Keratinocyte (primary cell): ENCODE data around the gene RBM47. TPM values are rescaled to one million over a fixed set of nuclear protein-coding genes. Genes with fewer than 3 reads are reported as not detected.

Source experiments
- DNase-seq: peaks from one replicate; pipeline ENCODE4 v3.0.0-alpha.2; 2011; ENCODE audit warnings: low read depth, missing footprints, low spot score
- FAIRE-seq: peaks from 2 replicates; lab custom pipeline; 2011; peaks lifted over from hg19 to GRCh38; lab: Jason Lieb, UNC
- H2AFZ ChIP-seq: 2 replicates; pipeline ENCODE4 v1.6.0; 2012; ENCODE audit warnings: low read length, control low read depth, inconsistent platforms; ENCODE audit not compliant: control insufficient read depth
- H3K27ac ChIP-seq: 2 replicates; pipeline ENCODE4 v1.5.1; 2011; ENCODE audit warnings: low read length; ENCODE audit not compliant: control insufficient read depth, insufficient read depth
- H3K27me3 ChIP-seq: 3 replicates; pipeline ENCODE4 v1.6.0; 2011; ENCODE audit warnings: low read length; ENCODE audit not compliant: control insufficient read depth, insufficient read depth; ENCODE audit errors: extremely low read depth
- H3K36me3 ChIP-seq, 2 experiments: 2 replicates in 1 of 2; 3 replicates in 1 of 2; pipeline ENCODE4 v1.5.1; 2011; ENCODE audit warnings: low read length in 2 of 2, mild to moderate bottlenecking in 1 of 2; ENCODE audit not compliant: control insufficient read depth in 2 of 2, insufficient read depth in 2 of 2; ENCODE audit errors: extremely low read depth in 1 of 2
- H3K4me1 ChIP-seq: 3 replicates; pipeline ENCODE4 v1.5.1; 2011; ENCODE audit warnings: low read length; ENCODE audit not compliant: control insufficient read depth, insufficient read depth; ENCODE audit errors: extremely low read depth
- H3K4me2 ChIP-seq: 3 replicates; pipeline ENCODE4 v1.6.0; 2011; ENCODE audit warnings: low read depth, low read length; ENCODE audit not compliant: control insufficient read depth, insufficient read depth; ENCODE audit errors: extremely low read depth
- H3K4me3 ChIP-seq, 3 experiments: fragments of 200-600 bp in 1 of 3; sonication (generic) in 1 of 3; 2 replicates in 2 of 3; 3 replicates in 1 of 3; pipeline ENCODE4 v1.5.1; 2011 to 2016; ENCODE audit warnings: low read length in 3 of 3, mild to moderate bottlenecking in 3 of 3, control low read depth in 2 of 3, inconsistent platforms in 1 of 3, low read depth in 1 of 3, mixed read lengths in 1 of 3, mixed run types in 1 of 3, moderate library complexity in 1 of 3; ENCODE audit not compliant: control insufficient read depth in 2 of 3, insufficient read depth in 2 of 3; ENCODE audit errors: extremely low read depth in 1 of 3
- H3K79me2 ChIP-seq: 2 replicates; pipeline ENCODE4 v1.6.0; 2012; ENCODE audit warnings: low read length; ENCODE audit not compliant: control insufficient read depth, insufficient read depth
- H3K9ac ChIP-seq: 3 replicates; pipeline ENCODE4 v1.6.0; 2011; ENCODE audit warnings: low read length; ENCODE audit not compliant: control insufficient read depth, insufficient read depth; ENCODE audit errors: extremely low read depth
- H3K9me1 ChIP-seq: 3 replicates; pipeline ENCODE4 v1.6.0; 2011; ENCODE audit warnings: low read length; ENCODE audit not compliant: control insufficient read depth, insufficient read depth; ENCODE audit errors: extremely low read depth
- H3K9me3 ChIP-seq: 2 replicates; pipeline ENCODE4 v1.5.1; 2012; ENCODE audit warnings: low read depth, low read length; ENCODE audit not compliant: control insufficient read depth
- H4K20me1 ChIP-seq: 3 replicates; pipeline ENCODE4 v1.6.0; 2011; ENCODE audit warnings: low read length; ENCODE audit not compliant: control insufficient read depth, insufficient read depth; ENCODE audit errors: extremely low read depth
- CTCF ChIP-seq, 3 experiments: IDR thresholded peaks in 1 of 3; conservative IDR thresholded peaks in 1 of 3; optimal IDR thresholded peaks in 1 of 3; 2 replicates in 2 of 3; 3 replicates in 1 of 3; pipeline versions ENCODE3 to v1.5.1; 2011; ENCODE audit warnings: low read length in 3 of 3, mild to moderate bottlenecking in 3 of 3, moderate library complexity in 2 of 3, control low read depth in 1 of 3, inconsistent platforms in 1 of 3; ENCODE audit not compliant: insufficient read depth in 2 of 3; ENCODE audit errors: extremely low read depth in 1 of 3
- EZH2 ChIP-seq: IDR thresholded peaks from one replicate; pipeline ENCODE4 v1.6.1; 2012; ENCODE audit warnings: inconsistent platforms, mild to moderate bottlenecking, low read length, moderate library complexity
- dilution Hi-C: fragments of 300-500 bp; cut with MboI; formaldehyde crosslinking; loops from one replicate; pipeline ENCODE4 v1.7.0; 2020; ENCODE audit warnings: low sequenced_read_pairs; ENCODE audit not compliant: extremely low pct_ligation_motif_present
- polyA plus RNA-seq, 5 experiments: library from polyadenylated mRNA; depleted of rRNA in 3 of 5; stranded (reverse) in 3 of 5; stranded (forward) in 1 of 5; unstranded in 1 of 5; fragments of >200 nt; gene quantifications; 1 replicate in 1 of 5; 2 replicates in 3 of 5; 3 replicates in 1 of 5; pipeline versions ENCODE4 v1.2.1 to v1.2.3, GENCODE V29; 2011 to 2012; ENCODE audit warnings: missing spikeins in 2 of 5, low read depth in 1 of 5, low replicate concordance in 1 of 5

Gene RBM47
- polyA plus RNA-seq, 1 donor (not counting 4 experiments of a cell fraction or from before 2014, with no cell fraction given): 6.9 TPM

DNA sequence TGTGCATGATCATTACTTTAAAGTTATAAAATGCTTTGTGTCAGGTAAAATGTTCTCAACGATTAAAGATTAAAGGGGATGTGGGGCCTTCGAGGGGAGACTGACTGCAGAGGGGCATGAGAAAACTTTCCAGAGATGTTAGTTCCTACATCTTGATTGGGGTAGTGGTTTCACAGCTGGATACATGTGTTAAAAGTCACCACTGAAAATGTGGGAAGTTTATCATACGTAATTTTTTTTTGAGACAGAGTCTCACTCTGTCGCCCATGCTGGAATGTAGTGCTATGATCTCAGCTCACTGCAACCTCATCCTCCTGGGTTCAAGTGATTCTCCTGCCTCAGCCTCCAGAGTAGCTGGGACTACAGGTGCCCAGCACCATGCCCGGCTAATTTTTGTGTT lies 79.5 kb downstream of the RBM47 start:
- H2AFZ ChIP-seq: no peak overlapping the region
- H3K79me2 ChIP-seq: no peaks in the 10 kb centered on the region
- no peaks in the 10 kb centered on the region for H3K9me1 ChIP-seq
- no peak overlapping the region for H3K4me2 ChIP-seq
- dilution Hi-C loops: no loop called here
- no peaks in the 10 kb centered on the region for H3K27me3 ChIP-seq
- FAIRE-seq (no peak), DNase-seq (no peak)
- H3K27ac ChIP-seq: no peak overlapping the region
- H3K9ac ChIP-seq: no peak overlapping the region
- peaks cover 9% of the 10 kb centered on the region for H3K4me1 ChIP-seq
- no peaks in the 10 kb centered on the region for H4K20me1 ChIP-seq
- H3K4me3 ChIP-seq: no peak overlapping the region
- TF ChIP-seq CTCF (optimal IDR thresholded peaks at IDR 0.05 in 1 of 3, IDR thresholded peaks at IDR 0.05 in 1 of 3, conservative IDR thresholded peaks at IDR 0.05 in 1 of 3; ENCODE audit: extremely low read depth in 1 of 3, insufficient read depth in 2 of 3, low read length in 3 of 3) (no peak), EZH2 (no peak)
- H3K9me3 ChIP-seq: no peaks in the 10 kb centered on the region
- no peaks in the 10 kb centered on the region for H3K36me3 ChIP-seq

- H4K20me1 ChIP-seq: no peaks in the 10 kb centered on the region
- no peaks in the 10 kb centered on the region for H3K36me3 ChIP-seq
- no peaks in the 10 kb centered on the region for H3K9me3 ChIP-seq
- H3K4me1 ChIP-seq: peaks cover 9% of the 10 kb centered on the region
- no peak overlapping the region for H3K9ac ChIP-seq
- no peaks in the 10 kb centered on the region for H3K27me3 ChIP-seq
- no peak overlapping the region for H3K27ac ChIP-seq
- no peaks in the 10 kb centered on the region for H3K79me2 ChIP-seq
- H3K4me3 ChIP-seq: no peak overlapping the region
- H3K9me1 ChIP-seq: no peaks in the 10 kb centered on the region
- no peak for DNase-seq
- dilution Hi-C loops: no loop called here
- FAIRE-seq: no peak
- no peak overlapping the region for H3K4me2 ChIP-seq
- TF ChIP-seq EZH2: no peak
- TF ChIP-seq CTCF (optimal IDR thresholded peaks at IDR 0.05 in 1 of 3, IDR thresholded peaks at IDR 0.05 in 1 of 3, conservative IDR thresholded peaks at IDR 0.05 in 1 of 3; ENCODE audit: extremely low read depth in 1 of 3, insufficient read depth in 2 of 3, low read length in 3 of 3): no peak
- no peak overlapping the region for H2AFZ ChIP-seq
Measured at GRCh38 chr4:40548256-40548655, 81.4 kb downstream of the RBM47 start.
